Measurements from ENCODE around the gene COQ8A. TPM values are rescaled to one million over a fixed set of nuclear protein-coding genes. Genes with fewer than 3 reads are reported as not detected.

The COQ8A gene
- total RNA-seq, 2 experiments from 2014 or later, result 55.0 to 56.0 TPM

GRCh38 chr1:226983247-226983991, 43.3 kb downstream of the COQ8A start:
- Mint-ChIP-seq H3K27ac (no peak overlapping the region), H3K4me3 (no peak overlapping the region), H3K9me3 (no peaks in the 10 kb centered on the region), H3K4me1 (ENCODE audit: low read depth) (no peaks in the 10 kb centered on the region), H3K36me3 (ENCODE audit: low read depth) (peaks cover 53% of the 10 kb centered on the region), H3K27me3 (no peaks in the 10 kb centered on the region)
- H3K27ac ChIP-seq (ENCODE audit: low read depth in 1 of 2, low read length in 2 of 2), result no peak overlapping the region
- ChIA-PET CTCF (no interaction called here), POLR2A (no interaction called here)
- no peak for TF ChIP-seq CTCF (IDR thresholded peaks at IDR 0.05)
- intact Hi-C loops (cut with DNase I, micrococcal nuclease), result no loop called here
- no peaks in the 10 kb centered on the region for H3K27me3 ChIP-seq (ENCODE audit: control insufficient read depth in 1 of 2, insufficient read depth in 2 of 2, low read length in 2 of 2)
- H3K4me3 ChIP-seq (ENCODE audit: low read length), result no peak overlapping the region
- H3K9me3 ChIP-seq (ENCODE audit: control insufficient read depth in 1 of 2, insufficient read depth in 1 of 2, low read length in 2 of 2), result no peaks in the 10 kb centered on the region
- H3K4me1 ChIP-seq (ENCODE audit: insufficient read depth, low read length), result no peaks in the 10 kb centered on the region
- ATAC-seq (ENCODE audit: poor library complexity) (no peak), DNase-seq (peak in 1 of 14 experiments; percentile 11)
- peaks cover 52% of the 10 kb centered on the region for H3K36me3 ChIP-seq (ENCODE audit: insufficient read depth, low read length)

DNA sequence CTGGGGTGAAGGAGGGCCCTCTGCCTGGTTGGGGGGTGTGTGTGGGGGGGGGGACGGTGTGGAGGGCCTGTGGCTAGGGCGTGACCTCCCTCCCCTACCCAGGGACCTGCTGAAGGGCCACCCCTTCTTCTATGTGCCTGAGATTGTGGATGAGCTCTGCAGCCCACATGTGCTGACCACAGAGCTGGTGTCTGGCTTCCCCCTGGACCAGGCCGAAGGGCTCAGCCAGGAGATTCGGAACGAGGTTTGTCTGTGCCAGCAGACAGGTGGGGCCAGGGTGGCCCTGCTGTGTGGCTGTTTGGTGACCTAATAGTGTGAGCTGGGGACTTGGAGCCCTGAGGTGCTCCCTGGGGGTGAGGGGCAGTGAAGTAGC, 43.9 kb downstream of the COQ8A start:
- Mint-ChIP-seq H3K36me3 (ENCODE audit: low read depth) (peaks cover 53% of the 10 kb centered on the region), H3K27me3 (no peaks in the 10 kb centered on the region), H3K27ac (no peak overlapping the region), H3K9me3 (no peaks in the 10 kb centered on the region), H3K4me1 (ENCODE audit: low read depth) (peaks cover 5% of the 10 kb centered on the region), H3K4me3 (peak overlapping the region; percentile 48)
- no peaks in the 10 kb centered on the region for H3K9me3 ChIP-seq (ENCODE audit: control insufficient read depth in 1 of 2, insufficient read depth in 1 of 2, low read length in 2 of 2)
- no peak for TF ChIP-seq CTCF (IDR thresholded peaks at IDR 0.05)
- H3K36me3 ChIP-seq (ENCODE audit: insufficient read depth, low read length), result peaks cover 52% of the 10 kb centered on the region
- no peak for DNase-seq
- H3K27ac ChIP-seq (ENCODE audit: low read depth in 1 of 2, low read length in 2 of 2), result no peak overlapping the region
- H3K4me1 ChIP-seq (ENCODE audit: insufficient read depth, low read length), result peaks cover under 1% of the 10 kb centered on the region
- ChIA-PET CTCF (no interaction called here), POLR2A (no interaction called here)
- no peaks in the 10 kb centered on the region for H3K27me3 ChIP-seq (ENCODE audit: control insufficient read depth in 1 of 2, insufficient read depth in 2 of 2, low read length in 2 of 2)
- ATAC-seq (ENCODE audit: poor library complexity), result no peak
- intact Hi-C loops (cut with DNase I, micrococcal nuclease), result no loop called here
- H3K4me3 ChIP-seq (ENCODE audit: low read length), result no peak overlapping the region

GRCh38 chr1:226984521-226985238, 44.6 kb downstream of the COQ8A start:
- DNase-seq (no peak), ATAC-seq (ENCODE audit: poor library complexity) (no peak)
- TF ChIP-seq CTCF (IDR thresholded peaks at IDR 0.05), result no peak
- Mint-ChIP-seq H3K27ac (no peak overlapping the region), H3K36me3 (ENCODE audit: low read depth) (peaks cover 53% of the 10 kb centered on the region), H3K27me3 (no peaks in the 10 kb centered on the region), H3K4me1 (ENCODE audit: low read depth) (peaks cover 12% of the 10 kb centered on the region), H3K4me3 (no peak overlapping the region), H3K9me3 (no peaks in the 10 kb centered on the region)
- intact Hi-C loops (cut with DNase I, micrococcal nuclease), result no loop called here
- H3K9me3 ChIP-seq (ENCODE audit: control insufficient read depth in 1 of 2, insufficient read depth in 1 of 2, low read length in 2 of 2), result no peaks in the 10 kb centered on the region
- H3K36me3 ChIP-seq (ENCODE audit: insufficient read depth, low read length), result peaks cover 52% of the 10 kb centered on the region
- no peak overlapping the region for H3K27ac ChIP-seq (ENCODE audit: low read depth in 1 of 2, low read length in 2 of 2)
- no peak overlapping the region for H3K4me3 ChIP-seq (ENCODE audit: low read length)
- H3K27me3 ChIP-seq (ENCODE audit: control insufficient read depth in 1 of 2, insufficient read depth in 2 of 2, low read length in 2 of 2), result no peaks in the 10 kb centered on the region
- ChIA-PET POLR2A (no interaction called here), CTCF (no interaction called here)
- peaks cover 8% of the 10 kb centered on the region for H3K4me1 ChIP-seq (ENCODE audit: insufficient read depth, low read length)

Data from CD4-positive, alpha-beta T cell (primary cell).